Bronchial epithelial cell (primary cell): Measurements from ENCODE around the gene CARD10. TPM values are rescaled to one million over a fixed set of nuclear protein-coding genes. Genes with fewer than 3 reads are reported as not detected.

Experiments used
- DNase-seq: peaks from one replicate; pipeline ENCODE4 v3.0.0-alpha.2; 2010; ENCODE audit warnings: low read depth
- FAIRE-seq: peaks from 2 replicates; lab custom pipeline; 2011; peaks lifted over from hg19 to GRCh38; lab: Jason Lieb, UNC
- H3K27me3 ChIP-seq: 2 replicates; pipeline ENCODE4 v1.5.1; 2011; ENCODE audit warnings: low read length; ENCODE audit not compliant: control insufficient read depth, insufficient read depth
- H3K36me3 ChIP-seq: 2 replicates; pipeline ENCODE4 v1.5.1; 2011; ENCODE audit warnings: low read length; ENCODE audit not compliant: control insufficient read depth, insufficient read depth
- H3K4me3 ChIP-seq: 2 replicates; pipeline ENCODE4 v1.5.1; 2011; ENCODE audit warnings: mild to moderate bottlenecking, low read depth, low read length, control low read depth
- total RNA-seq: library from RNA; depleted of rRNA; stranded (reverse); fragments of >200 nt; gene quantifications from 2 replicates; pipeline ENCODE4 v1.2.1, GENCODE V29; 2014
- TF ChIP-seq, protein P1 (sequence below): IDR thresholded peaks from 2 replicates; pipeline ENCODE4 v1.5.1; 2011; ENCODE audit warnings: mild to moderate bottlenecking, moderate library complexity, low read length, control low read depth, inconsistent platforms; ENCODE audit not compliant: insufficient read depth, severe bottlenecking

The CARD10 gene
- total RNA-seq, 1 donor from 2014 or later, result 14.2 TPM

GRCh38 chr22:37451218-37451617, 68.0 kb downstream of the CARD10 start:
- Histone ChIP-seq H3K36me3 (no peaks in the 10 kb centered on the region), H3K4me3 (no peak overlapping the region), H3K27me3 (peaks cover 3% of the 10 kb centered on the region)
- TF ChIP-seq, protein P1, sequence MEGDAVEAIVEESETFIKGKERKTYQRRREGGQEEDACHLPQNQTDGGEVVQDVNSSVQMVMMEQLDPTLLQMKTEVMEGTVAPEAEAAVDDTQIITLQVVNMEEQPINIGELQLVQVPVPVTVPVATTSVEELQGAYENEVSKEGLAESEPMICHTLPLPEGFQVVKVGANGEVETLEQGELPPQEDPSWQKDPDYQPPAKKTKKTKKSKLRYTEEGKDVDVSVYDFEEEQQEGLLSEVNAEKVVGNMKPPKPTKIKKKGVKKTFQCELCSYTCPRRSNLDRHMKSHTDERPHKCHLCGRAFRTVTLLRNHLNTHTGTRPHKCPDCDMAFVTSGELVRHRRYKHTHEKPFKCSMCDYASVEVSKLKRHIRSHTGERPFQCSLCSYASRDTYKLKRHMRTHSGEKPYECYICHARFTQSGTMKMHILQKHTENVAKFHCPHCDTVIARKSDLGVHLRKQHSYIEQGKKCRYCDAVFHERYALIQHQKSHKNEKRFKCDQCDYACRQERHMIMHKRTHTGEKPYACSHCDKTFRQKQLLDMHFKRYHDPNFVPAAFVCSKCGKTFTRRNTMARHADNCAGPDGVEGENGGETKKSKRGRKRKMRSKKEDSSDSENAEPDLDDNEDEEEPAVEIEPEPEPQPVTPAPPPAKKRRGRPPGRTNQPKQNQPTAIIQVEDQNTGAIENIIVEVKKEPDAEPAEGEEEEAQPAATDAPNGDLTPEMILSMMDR, result no peak
- FAIRE-seq (no peak), DNase-seq (no peak)

GRCh38 chr22:37449331-37450001, 69.7 kb downstream of the CARD10 start:
- TF ChIP-seq, protein P1, result no peak
- no peaks in the 10 kb centered on the region for H3K36me3 ChIP-seq
- H3K4me3 ChIP-seq, result no peak overlapping the region
- DNase-seq (no peak), FAIRE-seq (no peak)
- H3K27me3 ChIP-seq, result peaks cover 3% of the 10 kb centered on the region

DNA sequence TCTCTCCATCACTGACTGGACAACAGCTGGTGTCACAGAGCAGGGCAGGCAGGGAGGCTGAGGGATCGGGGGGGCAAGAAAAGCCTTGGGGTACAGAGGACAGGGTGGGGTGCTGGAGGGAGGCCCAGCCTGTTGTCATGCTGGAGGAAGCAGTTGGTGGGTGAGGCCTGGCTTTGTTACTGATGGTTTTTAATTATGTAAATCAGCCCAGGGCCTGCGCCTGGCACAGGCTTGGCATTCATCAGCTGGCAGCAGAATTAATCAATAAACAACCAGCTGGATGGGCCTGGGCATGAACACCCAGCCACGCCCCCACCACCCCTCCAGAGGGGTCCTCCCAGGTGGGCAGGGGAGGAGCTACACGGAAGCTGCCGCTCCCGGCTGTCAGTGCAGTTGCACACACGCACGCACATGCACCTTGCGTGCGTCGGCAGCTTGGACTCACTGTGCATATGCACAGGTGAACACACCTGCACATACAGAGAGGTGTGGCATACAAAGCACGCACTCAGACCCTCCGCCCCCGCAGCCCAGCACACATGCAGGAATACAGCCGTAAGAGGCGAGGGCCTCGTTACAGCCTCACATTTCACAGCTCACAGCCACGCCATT, 70.6 kb downstream of the CARD10 start:
- H3K27me3 ChIP-seq, result peaks cover 3% of the 10 kb centered on the region

DNA sequence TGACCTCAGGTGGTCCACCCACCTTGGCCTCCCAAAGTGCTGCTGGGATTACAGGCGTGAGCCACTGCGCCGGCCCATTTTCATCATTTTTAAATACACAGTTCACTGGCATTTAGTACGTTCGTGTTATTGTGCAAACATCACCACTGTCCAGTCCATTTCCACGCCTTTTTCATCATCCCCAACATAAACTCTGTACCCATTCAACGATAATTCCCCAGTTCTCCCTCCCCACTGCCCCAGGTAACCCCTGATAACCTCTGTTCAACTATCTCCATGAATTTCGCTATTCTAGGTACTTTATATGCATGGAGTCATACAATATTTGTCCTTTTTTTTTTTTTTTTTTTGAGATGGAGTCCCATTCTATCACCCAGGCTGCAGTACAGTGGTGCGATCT, 73.7 kb downstream of the CARD10 start:
- Histone ChIP-seq H3K4me3 (no peak overlapping the region), H3K36me3 (no peaks in the 10 kb centered on the region), H3K27me3 (peaks cover 3% of the 10 kb centered on the region)
- DNase-seq (no peak), FAIRE-seq (no peak)
- TF ChIP-seq, protein P1, result no peak

More for the DNA sequence above, 70.6 kb downstream of the CARD10 start:
- peak; percentile 54 for DNase-seq
- FAIRE-seq, result no peak
- H3K4me3 ChIP-seq, result no peak overlapping the region
- TF ChIP-seq, protein P1, result no peak
- no peaks in the 10 kb centered on the region for H3K36me3 ChIP-seq

DNA sequence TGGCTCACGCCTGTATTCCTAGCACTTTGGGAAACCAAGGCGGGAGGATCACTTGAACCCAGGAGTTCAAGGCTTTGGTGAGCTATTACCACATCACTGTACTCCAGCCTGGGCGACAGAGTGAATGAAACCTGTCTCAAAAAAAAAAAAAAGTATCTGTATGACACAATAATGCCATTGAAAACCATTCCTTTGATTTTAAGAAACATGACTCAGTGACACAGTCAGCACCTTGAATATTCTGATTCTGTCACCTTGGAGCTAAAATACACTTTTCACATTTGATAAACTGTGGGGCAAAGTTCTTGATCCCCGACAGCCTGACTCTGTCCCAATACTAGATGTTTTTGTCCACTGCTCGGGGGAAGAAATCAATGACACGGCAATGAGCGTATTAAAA, 75.2 kb downstream of the CARD10 start:
- FAIRE-seq (no peak), DNase-seq (peak; percentile 40)
- TF ChIP-seq, protein P1, result no peak
- H3K27me3 ChIP-seq, result peaks cover 3% of the 10 kb centered on the region
- H3K4me3 ChIP-seq, result no peak overlapping the region
- H3K36me3 ChIP-seq, result no peaks in the 10 kb centered on the region
